Neuron (in vitro differentiated cells): ENCODE measurements around the gene ZNF343.
A peak's percentile ranks its signal among the peaks of the same experiment; 100 is the strongest.
"Not testable (repeated sequence)": the region's sequence is repeated elsewhere in the genome, so short reads cannot be mapped to it uniquely, and the experiment has no call there.

Experiments
- H2AFZ ChIP-seq: one replicate; pipeline ENCODE4 v1.6.1; 2013; ENCODE audit warnings: low read depth, mild to moderate bottlenecking, inconsistent platforms, low read length, moderate library complexity
- H3K27me3 ChIP-seq: one replicate; pipeline ENCODE4 v1.6.1; 2013; ENCODE audit warnings: low read length; ENCODE audit not compliant: insufficient read depth
- H3K36me3 ChIP-seq: one replicate; pipeline ENCODE4 v1.6.1; 2013; ENCODE audit warnings: low read length; ENCODE audit not compliant: insufficient read depth
- H3K4me1 ChIP-seq: one replicate; pipeline ENCODE4 v1.6.1; 2013; ENCODE audit warnings: low read length; ENCODE audit not compliant: insufficient read depth
- H3K4me3 ChIP-seq: 2 replicates; pipeline ENCODE4 v1.5.1; 2013; ENCODE audit warnings: mild to moderate bottlenecking, low read length, moderate library complexity
- H3K9me3 ChIP-seq: one replicate; pipeline ENCODE4 v1.6.1; 2013; ENCODE audit warnings: low read length

The ZNF343 gene

GRCh38 chr20:2528671-2529271 lies 20.1 kb upstream of the ZNF343 start:
- no peaks in the 10 kb centered on the region for H3K27me3 ChIP-seq
- H3K4me1 ChIP-seq, result peaks cover 7% of the 10 kb centered on the region
- no peaks in the 10 kb centered on the region for H3K9me3 ChIP-seq

DNA sequence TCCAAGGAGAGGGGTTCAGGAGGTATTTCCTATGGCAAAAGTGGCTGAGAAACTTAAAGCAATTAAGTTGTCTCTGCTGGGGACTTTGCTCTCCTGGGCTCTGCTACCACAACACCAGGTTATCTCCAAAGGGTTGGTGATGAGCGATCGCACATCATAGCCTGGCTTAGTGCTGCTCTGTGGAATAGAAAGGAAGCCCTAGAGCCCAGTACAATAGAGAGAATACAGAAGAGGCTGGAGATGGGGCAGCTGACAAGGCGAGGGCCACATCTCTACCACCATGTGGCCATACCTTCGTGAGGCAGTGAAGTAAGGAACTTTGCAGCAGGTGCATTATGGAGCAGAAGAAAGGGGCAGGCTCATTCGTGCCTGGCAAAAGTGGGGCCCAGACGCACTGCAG lies 19.0 kb upstream of the ZNF343 start:
- Histone ChIP-seq H3K36me3 (no peaks in the 10 kb centered on the region), H2AFZ (no peak overlapping the region), H3K4me1 (peaks cover 7% of the 10 kb centered on the region), H3K9me3 (no peaks in the 10 kb centered on the region), H3K4me3 (no peak overlapping the region), H3K27me3 (no peaks in the 10 kb centered on the region)

More at GRCh38 chr20:2528671-2529271, 20.1 kb upstream of the ZNF343 start:
- no peak overlapping the region for H3K4me3 ChIP-seq
- no peak overlapping the region for H2AFZ ChIP-seq
- no peaks in the 10 kb centered on the region for H3K36me3 ChIP-seq

- H3K36me3 ChIP-seq, H3K27me3 ChIP-seq, H2AFZ ChIP-seq, H3K4me3 ChIP-seq, H3K4me1 ChIP-seq, H3K9me3 ChIP-seq: not testable (repeated sequence)
Measured at GRCh38 chr20:2526218-2526583, 17.5 kb upstream of the ZNF343 start.

DNA sequence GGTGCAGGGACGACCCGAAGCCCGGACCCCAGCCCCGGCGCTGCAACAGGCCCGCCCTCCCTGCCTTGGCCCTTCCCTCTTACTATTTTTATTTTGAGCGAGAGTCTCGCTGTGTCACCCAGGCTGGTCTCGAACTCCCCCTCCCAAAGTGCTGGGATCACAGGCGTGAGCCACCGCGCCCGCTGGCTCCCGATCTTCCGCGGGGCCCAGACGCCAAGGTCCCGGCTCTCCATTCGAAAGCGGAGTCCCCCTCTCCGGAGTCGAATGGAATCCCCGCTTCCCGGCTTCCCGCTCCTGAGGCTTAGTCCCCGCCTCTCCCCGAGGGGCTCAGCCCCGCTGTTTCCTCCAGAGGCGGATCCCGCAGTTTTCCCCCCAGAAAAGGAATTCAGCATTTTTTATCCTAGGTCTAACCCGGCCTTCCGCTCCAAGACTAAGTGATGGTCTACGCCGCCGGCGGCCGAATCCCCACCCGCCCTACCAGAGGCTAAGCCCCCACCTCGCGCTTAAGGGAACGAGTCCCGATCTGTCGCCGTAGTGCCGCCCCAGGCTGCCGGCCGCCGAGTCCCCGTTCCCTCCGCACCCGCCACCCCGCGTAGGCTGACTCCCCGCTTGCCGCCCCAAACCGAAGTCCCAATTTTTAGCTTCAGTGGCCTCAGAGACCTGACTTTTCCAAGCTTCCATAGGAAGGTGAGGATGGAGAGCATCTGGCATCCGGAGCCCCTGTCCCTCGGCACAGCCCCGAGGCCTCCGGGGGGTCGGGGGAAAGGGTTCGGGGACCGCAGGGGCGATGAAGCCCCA lies 16.2 kb upstream of the ZNF343 start:
- peaks cover 7% of the 10 kb centered on the region for H3K4me1 ChIP-seq
- H3K4me3 ChIP-seq, result peak overlapping the region; percentile 81
- H3K36me3 ChIP-seq, result no peaks in the 10 kb centered on the region
- peak overlapping the region; percentile 91 for H2AFZ ChIP-seq
- no peaks in the 10 kb centered on the region for H3K9me3 ChIP-seq
- no peaks in the 10 kb centered on the region for H3K27me3 ChIP-seq

GRCh38 chr20:2523919-2524708 lies 15.4 kb upstream of the ZNF343 start:
- peak overlapping the region; percentile 91 for H2AFZ ChIP-seq
- H3K9me3 ChIP-seq, result no peaks in the 10 kb centered on the region
- H3K4me1 ChIP-seq, result peaks cover 7% of the 10 kb centered on the region
- peak overlapping the region; percentile 81 for H3K4me3 ChIP-seq
- no peaks in the 10 kb centered on the region for H3K27me3 ChIP-seq
- H3K36me3 ChIP-seq, result no peaks in the 10 kb centered on the region

DNA sequence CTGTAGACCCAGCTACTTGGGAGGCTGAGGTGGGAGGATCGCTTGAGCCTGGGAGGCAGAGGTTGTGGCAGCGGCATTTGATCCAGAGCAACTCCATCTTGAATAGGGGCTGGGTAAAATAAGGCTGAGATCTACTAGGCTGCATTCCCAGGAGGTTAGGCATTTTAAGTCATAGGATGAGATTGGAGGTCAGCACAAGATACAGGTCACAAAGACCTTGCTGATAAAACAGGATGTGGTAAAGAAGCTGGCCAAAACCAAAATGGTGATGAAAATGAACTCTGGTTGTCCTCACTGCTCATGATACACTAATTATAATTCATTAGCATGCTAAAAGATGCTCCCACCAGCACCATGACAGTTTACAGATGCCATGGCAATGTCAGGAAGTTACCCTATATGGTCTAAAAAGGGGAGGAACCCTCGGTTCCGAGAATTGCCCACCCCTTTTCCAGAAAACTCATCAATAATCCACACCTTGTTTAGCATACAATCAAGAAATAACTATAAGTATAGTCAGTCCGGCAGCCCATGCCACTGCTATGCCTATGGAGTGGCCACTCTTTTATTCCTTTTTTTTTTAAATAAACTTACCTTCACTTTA lies 14.2 kb upstream of the ZNF343 start:
- not testable (repeated sequence) for H3K4me3 ChIP-seq, H3K36me3 ChIP-seq, H3K4me1 ChIP-seq, H2AFZ ChIP-seq, H3K9me3 ChIP-seq, H3K27me3 ChIP-seq

DNA sequence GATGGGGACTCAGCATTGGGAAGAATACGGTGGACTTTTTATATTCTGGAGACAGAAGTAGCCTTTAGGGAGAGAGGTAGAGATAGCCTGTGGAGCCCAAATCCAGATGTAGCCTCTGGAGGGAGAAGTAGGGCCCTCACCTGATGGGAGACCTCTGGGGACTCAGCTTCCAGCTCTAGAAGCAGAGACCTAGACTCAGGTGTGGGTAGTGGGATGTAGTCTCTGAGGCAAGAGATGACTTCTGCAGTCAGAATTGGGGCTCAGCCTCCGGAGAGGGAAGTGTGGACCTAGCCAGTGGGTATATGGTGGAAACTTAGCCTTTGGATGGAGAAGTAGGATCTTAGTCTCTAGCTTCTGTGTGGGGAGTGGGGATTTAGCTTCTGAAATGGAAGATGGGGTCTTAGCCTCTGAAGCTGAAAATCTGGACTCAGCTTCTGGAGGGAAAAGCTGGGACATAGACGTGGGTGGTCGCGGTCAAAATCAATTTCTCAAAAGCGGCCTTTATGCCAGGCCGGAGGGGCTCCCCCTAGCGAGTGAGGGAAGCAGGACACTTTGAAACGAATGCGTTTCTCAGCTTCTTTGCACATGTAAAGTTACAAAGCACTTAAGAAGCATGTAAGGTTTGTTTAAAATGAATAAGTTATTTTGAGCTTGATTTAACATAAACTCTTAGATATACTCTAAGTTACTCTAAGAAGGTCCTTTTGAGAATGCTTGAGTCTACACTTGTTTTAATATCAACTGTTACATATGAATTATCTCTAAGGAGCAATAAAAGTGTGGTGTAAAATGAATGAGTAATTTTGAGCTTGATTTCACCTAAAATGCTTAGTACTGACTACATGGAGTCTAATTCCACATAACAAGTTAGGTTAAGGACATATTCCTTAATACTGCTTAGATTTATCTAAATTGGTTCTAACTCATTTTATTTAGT lies 12.9 kb upstream of the ZNF343 start:
- no peak overlapping the region for H3K4me3 ChIP-seq
- no peaks in the 10 kb centered on the region for H3K36me3 ChIP-seq
- H3K4me1 ChIP-seq, result peaks cover 7% of the 10 kb centered on the region
- H3K9me3 ChIP-seq, result no peaks in the 10 kb centered on the region
- no peak overlapping the region for H2AFZ ChIP-seq
- H3K27me3 ChIP-seq, result no peaks in the 10 kb centered on the region

DNA sequence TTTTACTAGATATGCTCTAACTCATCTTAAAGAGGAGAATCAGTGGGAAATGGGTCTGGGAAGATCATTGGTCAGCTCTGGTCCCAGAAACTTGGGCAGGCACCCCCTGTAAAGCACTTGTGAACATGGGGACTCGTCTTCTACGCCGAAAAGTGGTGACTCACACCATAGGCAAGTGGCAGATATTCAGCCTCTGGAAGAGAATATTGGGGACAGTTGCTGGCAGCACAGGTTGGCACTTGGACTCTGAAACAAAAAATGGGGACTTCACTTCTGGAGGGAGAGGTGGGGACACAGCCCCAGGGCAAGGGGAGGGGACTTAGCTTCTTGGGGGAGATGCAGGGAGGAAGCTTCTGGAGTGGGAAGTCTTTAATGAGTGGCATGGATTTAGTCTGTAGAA lies 11.9 kb upstream of the ZNF343 start:
- Histone ChIP-seq H2AFZ (no peak overlapping the region), H3K27me3 (no peaks in the 10 kb centered on the region)

GRCh38 chr20:2519115-2519809 lies 10.5 kb upstream of the ZNF343 start:
- Histone ChIP-seq H2AFZ (no peak overlapping the region), H3K4me1 (peaks cover 3% of the 10 kb centered on the region), H3K36me3 (no peaks in the 10 kb centered on the region), H3K9me3 (no peaks in the 10 kb centered on the region), H3K27me3 (no peaks in the 10 kb centered on the region), H3K4me3 (no peak overlapping the region)

More for the DNA sequence above, 11.9 kb upstream of the ZNF343 start:
- Histone ChIP-seq H3K36me3 (no peaks in the 10 kb centered on the region), H3K4me1 (peaks cover 4% of the 10 kb centered on the region), H3K9me3 (no peaks in the 10 kb centered on the region), H3K4me3 (no peak overlapping the region)

- no peaks in the 10 kb centered on the region for H3K4me1 ChIP-seq
- no peaks in the 10 kb centered on the region for H3K36me3 ChIP-seq
- H3K27me3 ChIP-seq, result no peaks in the 10 kb centered on the region
- no peaks in the 10 kb centered on the region for H3K9me3 ChIP-seq
- H2AFZ ChIP-seq, result no peak overlapping the region
- H3K4me3 ChIP-seq, result no peak overlapping the region
Measured at GRCh38 chr20:2518558-2518957, 9.8 kb upstream of the ZNF343 start.

DNA sequence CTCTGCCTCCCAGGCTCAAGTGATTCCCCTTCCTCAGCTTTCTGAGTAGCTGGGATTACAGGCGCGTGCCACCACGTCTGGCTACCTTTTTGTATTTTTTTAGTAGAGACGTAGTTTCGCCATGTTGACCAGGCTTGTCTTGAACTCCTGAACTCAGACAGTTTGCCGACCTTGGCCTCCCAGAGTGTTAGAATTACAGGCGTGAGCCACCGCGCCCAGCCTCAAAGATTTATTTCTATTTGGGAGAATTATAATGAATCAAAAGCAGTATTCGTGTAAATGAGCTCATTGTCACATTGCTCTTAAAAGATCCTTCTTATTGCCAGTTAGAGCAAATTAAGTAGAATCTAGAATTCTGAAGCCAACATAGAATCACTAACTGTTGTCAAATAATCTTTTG lies 9.4 kb upstream of the ZNF343 start:
- Histone ChIP-seq H3K4me1 (no peaks in the 10 kb centered on the region), H3K27me3 (no peaks in the 10 kb centered on the region), H2AFZ (no peak overlapping the region), H3K9me3 (no peaks in the 10 kb centered on the region), H3K4me3 (no peak overlapping the region), H3K36me3 (no peaks in the 10 kb centered on the region)

DNA sequence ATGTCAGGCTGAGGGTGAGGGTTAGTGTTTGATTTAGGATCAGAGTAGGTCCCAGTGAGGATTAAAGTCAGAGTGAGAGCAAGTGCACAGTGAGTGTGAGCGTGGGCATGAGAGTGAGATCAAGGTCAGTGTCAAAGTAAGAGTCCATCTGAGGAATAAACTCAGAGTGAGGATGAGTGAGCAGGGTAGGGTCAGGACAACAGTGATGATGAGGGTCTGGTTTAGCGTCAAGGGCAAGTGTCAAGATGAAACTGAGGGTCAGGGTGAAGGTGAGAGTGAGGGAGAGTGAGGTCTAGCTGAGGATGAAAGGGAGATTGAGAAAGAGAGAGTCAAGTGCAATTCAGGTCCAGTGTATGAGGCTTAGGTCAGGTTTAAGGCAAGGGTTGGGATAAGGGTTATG lies 7.7 kb upstream of the ZNF343 start:
- H2AFZ ChIP-seq, result no peak overlapping the region
- H3K9me3 ChIP-seq, result no peaks in the 10 kb centered on the region
- H3K27me3 ChIP-seq, result no peaks in the 10 kb centered on the region
- H3K4me1 ChIP-seq, result no peaks in the 10 kb centered on the region
- H3K36me3 ChIP-seq, result no peaks in the 10 kb centered on the region
- H3K4me3 ChIP-seq, result no peak overlapping the region
